ENCODE data around the gene LPCAT1. TPM values are rescaled to one million over a fixed set of nuclear protein-coding genes. Genes with fewer than 3 reads are reported as not detected.

Gene LPCAT1
- total RNA-seq, 4 donors from 2014 or later: 8.8 to 59.4 (median 28.5) TPM

- DNase-seq: peak in 2 of 3 donors; percentile 37 to 41
- TF ChIP-seq CTCF (IDR thresholded peaks at IDR 0.05) (no peak), POLR2A (IDR thresholded peaks at IDR 0.05) (no peak)
- Histone ChIP-seq H3K36me3 (no peaks in the 10 kb centered on the region), H3K4me1 (peaks cover 0 to 25% (median 0%) of the 10 kb centered on the region in 4 donors), H3K9me3 (no peaks in the 10 kb centered on the region), H3K4me3 (no peak overlapping the region), H3K27me3 (peaks cover 0 to 34% of the 10 kb centered on the region in 2 donors), H3K27ac (no peak overlapping the region)
These were observed 82.4 kb downstream of the LPCAT1 start for GRCh38 chr5:1441166-1441865.

- Histone ChIP-seq H3K27ac (no peak overlapping the region), H3K36me3 (no peaks in the 10 kb centered on the region), H3K4me3 (no peak overlapping the region), H3K27me3 (peaks cover 0 to 25% of the 10 kb centered on the region in 2 donors), H3K4me1 (peaks cover 0 to 12% (median 0%) of the 10 kb centered on the region in 4 donors), H3K9me3 (no peaks in the 10 kb centered on the region)
- DNase-seq: no peak
- TF ChIP-seq CTCF (IDR thresholded peaks at IDR 0.05): no peak
These were observed 83.7 kb downstream of the LPCAT1 start for GRCh38 chr5:1440098-1440493.

- H3K4me1 ChIP-seq: peaks cover 0 to 7% (median 0%) of the 10 kb centered on the region in 4 donors
- no peak for TF ChIP-seq POLR2A (IDR thresholded peaks at IDR 0.05)
- no peak for TF ChIP-seq CTCF (IDR thresholded peaks at IDR 0.05)
- no peak overlapping the region for H3K27ac ChIP-seq
- H3K27me3 ChIP-seq: peaks cover 0 to 19% of the 10 kb centered on the region in 2 donors
- peak in 1 of 3 donors; percentile 19 for DNase-seq
- no peaks in the 10 kb centered on the region for H3K36me3 ChIP-seq
- no peak overlapping the region for H3K4me3 ChIP-seq
- no peaks in the 10 kb centered on the region for H3K9me3 ChIP-seq
These were observed 84.2 kb downstream of the LPCAT1 start for GRCh38 chr5:1439388-1440097.

- Histone ChIP-seq H3K27me3 (peaks cover 0 to 13% of the 10 kb centered on the region in 2 donors), H3K9me3 (no peaks in the 10 kb centered on the region), H3K27ac (no peak overlapping the region), H3K36me3 (no peaks in the 10 kb centered on the region), H3K4me3 (no peak overlapping the region), H3K4me1 (peaks cover 0 to under 1% (median 0%) of the 10 kb centered on the region in 4 donors)
- peak in 2 of 3 donors; percentile 30 to 34 for DNase-seq
- TF ChIP-seq CTCF (IDR thresholded peaks at IDR 0.05) (no peak), POLR2A (IDR thresholded peaks at IDR 0.05) (no peak)
These were observed 84.9 kb downstream of the LPCAT1 start for GRCh38 chr5:1438871-1439270.

GRCh38 chr5:1437876-1438559, 85.7 kb downstream of the LPCAT1 start:
- DNase-seq: peak in 2 of 3 donors; percentile 26 to 41
- Histone ChIP-seq H3K4me1 (no peaks in the 10 kb centered on the region), H3K27me3 (peaks cover 0 to 7% of the 10 kb centered on the region in 2 donors), H3K27ac (no peak overlapping the region), H3K4me3 (no peak overlapping the region), H3K9me3 (no peaks in the 10 kb centered on the region), H3K36me3 (no peaks in the 10 kb centered on the region)
- TF ChIP-seq POLR2A (IDR thresholded peaks at IDR 0.05) (no peak), CTCF (IDR thresholded peaks at IDR 0.05) (no peak)

All from Peyer's patch (tissue), 4 donors.